Stimulated activated CD8-positive, alpha-beta memory T cell treated with anti-CD3 and anti-CD28 coated beads, Interleukin-12 subunit alpha, Interleukin-12 subunit beta, amount 100 ng/mL, for 1 hour (primary cell): Measurements from ENCODE around the gene COL27A1.

ENCODE experiments used
- DNase-seq: peaks from one replicate; pipeline ENCODE4 v3.0.0-alpha.2; 2020; ENCODE audit warnings: low read depth

COL27A1 gene

GRCh38 chr9:114206221-114206789 is 51.0 kb downstream of the COL27A1 start:
- DNase-seq, result no peak

DNA sequence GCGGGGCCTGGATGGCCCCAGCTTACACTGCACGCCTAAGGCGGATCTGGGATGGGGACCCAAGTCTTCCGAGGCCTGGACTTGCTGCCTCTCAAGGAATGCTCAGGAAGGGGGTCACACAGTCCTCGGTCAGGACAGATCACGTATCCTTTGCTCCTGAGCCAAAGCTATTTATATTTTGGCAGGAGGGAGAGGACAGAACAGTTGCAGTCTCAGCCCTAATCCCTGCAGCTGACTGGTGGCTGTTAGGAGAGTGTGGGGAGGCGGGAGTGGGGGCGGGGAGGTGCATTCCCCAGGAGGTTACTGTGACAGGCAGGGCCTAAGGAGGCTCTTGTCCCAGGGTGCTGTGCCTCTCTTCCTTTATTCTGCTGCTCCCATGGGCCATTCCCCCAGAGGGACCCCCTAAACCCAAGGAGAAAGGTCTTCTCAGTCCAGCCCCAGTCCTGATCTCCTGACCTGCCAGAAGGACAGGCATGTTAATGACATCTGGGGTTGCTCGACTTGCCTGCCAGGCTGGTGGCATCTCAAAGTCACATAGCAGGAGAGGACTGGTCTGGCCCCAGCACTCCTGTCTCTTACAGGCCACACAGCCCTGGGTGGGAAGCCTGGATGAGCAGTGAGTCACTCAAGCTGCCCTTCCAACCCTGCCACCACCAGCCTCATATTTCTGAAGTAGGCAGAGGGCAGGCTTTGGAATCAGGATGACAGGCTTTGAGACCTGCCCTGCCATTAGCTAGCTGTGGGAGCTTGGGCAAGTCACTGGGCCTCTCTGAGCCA is 51.9 kb downstream of the COL27A1 start:
- DNase-seq, result no peak

DNA sequence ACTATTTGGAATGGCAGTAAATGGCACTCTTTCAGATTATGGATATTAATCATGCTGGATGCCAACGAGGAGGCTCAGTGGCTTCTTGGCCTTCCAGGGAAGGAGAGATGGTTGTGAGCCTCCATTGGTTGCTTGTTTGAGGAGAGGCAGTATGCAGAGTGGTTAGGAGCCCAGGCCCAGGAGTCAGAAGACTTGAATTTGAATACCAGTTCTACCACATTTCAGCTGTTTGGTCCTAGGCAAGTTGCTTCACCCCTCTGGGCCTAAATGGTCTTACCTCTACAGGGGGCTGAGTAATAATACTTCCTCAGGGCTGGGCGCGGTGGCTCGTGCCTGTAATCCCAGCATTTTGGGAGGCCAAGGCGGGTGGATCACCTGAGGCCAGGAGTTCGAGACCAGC is 52.5 kb downstream of the COL27A1 start:
- no peak for DNase-seq

- no peak for DNase-seq
Observed at GRCh38 chr9:114209151-114209550, 53.8 kb downstream of the COL27A1 start.

DNA sequence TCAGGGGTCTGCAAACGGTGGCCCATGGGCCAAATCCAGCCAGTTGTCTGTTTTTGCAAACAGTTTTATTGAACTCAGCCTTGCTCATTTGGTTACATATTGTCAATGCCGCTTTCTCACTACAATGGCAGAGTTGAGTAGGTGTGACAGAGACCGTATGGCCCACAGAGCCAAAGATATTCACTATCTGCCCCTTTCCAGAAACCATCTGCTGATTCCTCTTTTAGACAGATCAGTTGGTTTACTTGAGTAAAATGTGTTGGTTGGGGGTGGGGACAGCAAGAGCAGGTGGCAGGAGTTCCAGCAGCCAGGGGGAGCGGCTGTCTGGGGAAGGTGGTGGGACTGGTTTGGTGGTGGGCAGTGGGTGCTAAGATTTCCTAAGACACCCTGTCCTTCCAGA is 54.8 kb downstream of the COL27A1 start:
- DNase-seq, result no peak

- no peak for DNase-seq
Observed at GRCh38 chr9:114210691-114211276, 55.4 kb downstream of the COL27A1 start.

DNA sequence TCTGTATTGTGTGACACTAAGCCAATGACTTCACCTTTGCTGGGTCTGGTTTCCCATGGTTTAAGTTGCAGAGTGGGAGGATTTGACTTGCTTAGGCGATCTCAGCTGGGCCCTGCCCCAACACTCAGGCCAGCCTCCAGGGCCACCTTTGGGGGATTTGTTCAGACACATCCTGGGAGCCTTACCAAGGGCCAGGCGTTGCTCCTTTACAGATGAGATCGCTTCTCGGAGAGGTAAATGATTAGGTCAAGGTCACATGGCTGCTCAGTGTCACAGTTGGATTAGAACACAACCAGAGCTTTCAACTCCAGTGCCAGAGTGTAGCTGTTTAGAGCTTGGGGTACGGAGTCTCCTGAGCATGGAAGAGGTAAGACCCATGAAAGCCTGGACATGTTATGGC is 57.5 kb downstream of the COL27A1 start:
- no peak for DNase-seq

DNA sequence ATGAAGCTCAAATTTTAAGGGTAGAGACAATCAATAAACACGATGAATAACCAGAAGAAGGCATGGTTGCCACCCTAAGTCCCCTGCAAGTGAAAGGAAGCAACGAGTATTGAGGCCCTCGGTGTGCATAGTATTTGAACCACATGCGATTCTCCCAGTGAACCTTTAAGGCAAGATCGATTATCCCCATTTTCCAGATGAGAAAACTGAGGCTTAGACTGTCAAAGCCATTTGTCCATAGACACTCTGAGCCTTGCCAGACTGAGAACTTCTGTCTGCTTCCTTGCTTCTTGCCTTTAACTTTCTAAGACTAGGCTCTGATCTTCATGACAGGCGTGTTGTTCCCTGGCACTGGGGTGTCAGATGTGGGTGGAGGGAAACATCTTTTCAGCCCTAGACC is 58.2 kb downstream of the COL27A1 start:
- no peak for DNase-seq

GRCh38 chr9:114214181-114214580 is 58.8 kb downstream of the COL27A1 start:
- DNase-seq, result no peak

GRCh38 chr9:114214686-114215414 is 59.5 kb downstream of the COL27A1 start:
- no peak for DNase-seq

GRCh38 chr9:114216081-114216480 is 60.7 kb downstream of the COL27A1 start:
- DNase-seq, result no peak

- DNase-seq, result no peak
Observed at GRCh38 chr9:114216976-114217375, 61.6 kb downstream of the COL27A1 start.

DNA sequence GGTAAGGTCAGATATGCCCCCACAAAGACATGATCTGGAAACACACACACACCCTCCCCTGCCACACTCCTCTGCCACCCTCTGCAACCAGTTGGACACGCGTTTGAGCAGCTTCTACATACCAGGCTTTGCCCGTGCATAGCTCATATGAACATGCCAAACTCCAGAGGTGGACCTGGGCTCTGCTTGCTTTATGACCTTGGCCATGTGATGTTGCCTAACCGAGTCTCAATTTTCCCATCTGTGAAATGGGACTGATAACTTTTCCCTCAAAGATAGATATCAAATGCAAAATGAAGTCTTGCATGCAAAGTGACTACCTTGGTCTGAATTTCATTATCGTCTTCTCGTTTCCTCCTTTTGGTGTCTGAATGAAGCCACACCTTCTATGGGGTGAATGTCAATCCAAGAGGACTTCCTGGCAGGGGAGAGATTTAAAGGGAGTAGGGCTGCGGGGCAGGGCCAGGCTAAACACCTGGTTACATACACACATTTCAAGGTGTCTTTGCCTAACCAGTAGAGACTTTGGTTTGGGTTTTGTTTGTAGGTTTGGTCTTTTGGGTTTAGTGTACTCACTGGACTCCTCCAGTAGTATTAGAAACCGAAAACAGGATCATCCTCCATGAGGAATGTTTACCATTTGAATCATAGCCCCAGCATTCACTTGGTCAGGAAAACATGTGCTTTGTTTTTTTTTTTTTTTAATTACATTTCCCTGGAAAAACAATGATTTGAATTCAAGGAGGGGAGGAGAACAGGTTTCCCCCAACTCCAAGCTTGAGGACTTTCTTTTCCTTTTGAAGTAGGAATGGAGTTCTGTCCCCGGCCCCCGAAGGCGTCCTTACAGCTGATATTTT is 63.2 kb downstream of the COL27A1 start:
- DNase-seq, result no peak

GRCh38 chr9:114220061-114220541 is 64.8 kb downstream of the COL27A1 start:
- DNase-seq, result no peak

- no peak for DNase-seq
Observed at GRCh38 chr9:114221706-114222465, 66.5 kb downstream of the COL27A1 start.

- DNase-seq, result no peak
Observed at GRCh38 chr9:114223564-114224246, 68.4 kb downstream of the COL27A1 start.

DNA sequence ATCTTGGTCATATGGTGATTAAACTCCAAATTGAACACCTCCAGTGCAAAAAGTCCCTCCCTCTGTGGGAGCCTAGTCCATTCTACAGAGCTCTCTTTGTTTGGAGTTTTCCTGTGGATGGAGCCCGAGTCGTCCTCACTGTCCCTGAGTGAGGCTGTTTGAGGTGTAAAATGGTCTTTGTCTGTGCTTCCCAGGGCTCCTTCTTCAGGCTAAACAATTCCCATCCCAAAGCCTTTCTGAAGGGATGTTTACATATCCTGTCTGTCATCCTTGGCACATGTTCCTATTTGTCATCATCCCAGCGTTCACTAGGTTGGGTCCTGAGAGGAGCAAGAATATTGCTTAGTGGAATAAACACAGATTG is 68.9 kb downstream of the COL27A1 start:
- DNase-seq, result no peak

- no peak for DNase-seq
Observed at GRCh38 chr9:114225561-114226212, 70.3 kb downstream of the COL27A1 start.

- DNase-seq, result no peak
Observed at GRCh38 chr9:114226246-114227055, 71.1 kb downstream of the COL27A1 start.
